ENCODE results near the gene HMGB4.

The HMGB4 gene, protein sequence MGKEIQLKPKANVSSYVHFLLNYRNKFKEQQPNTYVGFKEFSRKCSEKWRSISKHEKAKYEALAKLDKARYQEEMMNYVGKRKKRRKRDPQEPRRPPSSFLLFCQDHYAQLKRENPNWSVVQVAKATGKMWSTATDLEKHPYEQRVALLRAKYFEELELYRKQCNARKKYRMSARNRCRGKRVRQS

DNA sequence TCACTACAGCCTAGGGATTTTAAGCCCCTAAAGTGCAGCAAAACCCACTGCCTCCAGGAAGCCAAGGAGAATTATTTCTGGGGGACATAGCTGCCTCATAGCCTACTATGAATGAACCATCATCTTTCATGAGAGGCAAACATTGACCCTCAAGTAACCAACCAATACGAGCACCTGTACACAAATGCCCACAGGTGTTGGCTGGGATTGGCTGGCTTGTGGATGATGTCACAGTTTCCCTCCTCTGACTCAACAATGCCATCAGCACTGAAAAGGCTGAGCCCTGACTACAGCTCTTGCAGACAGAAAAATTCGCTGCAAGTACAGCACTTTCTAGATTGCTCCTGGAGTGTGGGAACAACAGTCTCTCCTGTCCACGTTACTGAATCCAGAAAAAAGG lies at the start of gene HMGB4:
Gene HMGB4, plus strand, starts transcription at position 301 of the 400 bp plus-strand sequence. CDS start 113 bp downstream, outside the sequence.
- DNase-seq, result no peak

DNA sequence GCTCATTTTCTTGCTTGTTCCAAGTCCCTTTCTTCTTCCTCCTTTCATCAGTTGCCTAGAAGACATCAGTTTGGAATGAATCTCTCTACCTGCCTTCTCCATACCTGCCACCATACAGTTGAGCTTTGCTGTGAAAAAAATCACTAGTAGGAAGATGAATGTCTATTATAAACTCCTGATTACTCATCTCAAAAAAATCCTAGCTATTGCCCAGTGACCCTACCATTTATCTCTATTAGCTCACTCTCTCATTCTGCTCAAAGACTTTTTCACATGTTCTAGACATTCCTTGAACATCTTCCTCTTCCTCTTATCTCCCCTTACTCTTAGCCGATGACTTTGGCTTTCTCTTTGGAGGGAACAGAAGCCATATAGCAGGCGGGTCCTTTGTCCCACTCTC lies 49.7 kb upstream of the HMGB4 start:
- no peak for DNase-seq

DNA sequence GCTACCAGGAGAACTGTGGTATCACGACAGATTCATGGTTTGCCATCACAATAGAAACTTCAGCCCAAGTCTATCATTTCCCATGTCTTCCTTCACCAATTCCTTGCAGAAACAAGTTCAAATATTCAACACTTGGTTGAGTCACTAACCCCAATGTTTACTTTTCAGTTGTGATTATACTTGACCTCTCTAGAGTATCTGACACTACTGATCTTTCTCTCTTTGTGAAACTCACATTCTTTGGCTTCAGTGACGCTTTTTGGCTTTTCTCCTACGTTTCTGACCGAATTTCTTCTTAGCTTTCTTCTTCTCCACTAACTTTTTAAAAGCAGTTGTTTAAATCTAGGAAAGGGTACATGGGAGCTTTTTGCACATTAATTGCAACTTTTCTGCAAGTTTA lies 48.8 kb upstream of the HMGB4 start:
- no peak for DNase-seq

DNA sequence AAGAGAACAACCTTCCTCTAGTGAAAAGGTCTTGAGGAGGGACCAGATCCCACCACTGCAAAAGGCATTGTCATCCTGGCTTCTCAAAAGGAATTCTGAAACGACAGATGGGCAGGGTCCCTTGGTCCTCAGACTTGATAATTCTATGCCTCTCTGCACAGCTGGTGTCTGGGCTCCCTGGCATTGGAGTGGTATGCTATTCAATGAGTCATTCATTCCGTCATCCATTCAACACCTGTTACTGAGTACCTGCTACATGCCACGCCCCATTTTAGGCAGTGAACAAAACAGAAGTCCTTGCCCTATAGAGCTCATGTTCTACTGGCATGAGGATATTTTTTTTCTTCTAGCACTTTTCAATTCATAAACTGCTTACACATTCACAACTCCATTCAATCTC lies 45.8 kb upstream of the HMGB4 start:
- DNase-seq, result no peak

DNA sequence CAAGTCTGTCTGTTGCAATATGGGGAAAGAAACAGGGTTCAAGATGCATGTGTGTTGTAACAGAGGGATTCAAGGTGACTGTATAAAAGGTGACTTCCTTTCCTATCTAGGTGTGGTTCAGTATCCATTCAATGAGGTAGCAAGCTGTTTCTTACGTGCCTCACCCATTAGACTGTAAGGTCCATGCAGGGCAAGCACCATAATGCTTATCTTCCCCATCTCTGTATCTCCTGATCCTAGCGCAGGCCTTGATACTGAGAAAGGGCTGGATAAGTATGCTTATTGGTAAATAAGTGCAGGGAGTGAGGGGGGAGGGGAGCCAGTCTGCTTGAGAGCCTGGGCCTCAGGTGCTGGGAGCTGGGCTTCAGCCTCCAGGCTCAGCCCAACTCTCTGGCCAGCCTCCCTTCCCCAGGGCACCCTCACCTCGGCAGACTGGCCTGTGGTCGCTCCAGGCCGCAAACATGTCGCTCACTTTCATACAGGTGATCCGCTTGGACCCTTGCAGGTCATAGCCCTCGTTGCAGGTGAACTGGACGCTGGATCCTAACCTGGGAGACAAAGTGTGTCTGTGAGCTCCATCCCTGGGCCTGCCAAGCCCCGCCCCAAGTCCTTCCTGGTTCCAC lies 44.5 kb upstream of the HMGB4 start:
- no peak for DNase-seq

DNA sequence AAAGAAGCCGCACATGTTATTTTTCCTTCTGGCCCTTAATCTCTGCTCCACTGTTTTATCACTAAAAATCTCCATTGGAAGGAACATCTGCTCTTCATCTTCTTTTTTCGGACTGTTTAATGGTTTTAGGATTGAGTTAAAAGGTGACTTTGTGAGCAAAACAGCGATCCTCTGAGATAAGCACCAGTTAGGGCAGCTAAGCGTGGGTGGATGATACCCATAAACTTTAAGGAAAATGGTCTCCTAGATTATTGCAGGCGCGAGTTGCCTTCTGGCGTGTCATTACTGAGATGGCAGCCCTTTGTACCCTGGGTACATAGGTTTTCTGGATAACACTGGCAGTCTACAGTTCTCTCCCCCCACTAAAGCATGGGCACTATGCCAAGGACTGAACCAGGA lies 44.0 kb upstream of the HMGB4 start:
- no peak for DNase-seq

DNA sequence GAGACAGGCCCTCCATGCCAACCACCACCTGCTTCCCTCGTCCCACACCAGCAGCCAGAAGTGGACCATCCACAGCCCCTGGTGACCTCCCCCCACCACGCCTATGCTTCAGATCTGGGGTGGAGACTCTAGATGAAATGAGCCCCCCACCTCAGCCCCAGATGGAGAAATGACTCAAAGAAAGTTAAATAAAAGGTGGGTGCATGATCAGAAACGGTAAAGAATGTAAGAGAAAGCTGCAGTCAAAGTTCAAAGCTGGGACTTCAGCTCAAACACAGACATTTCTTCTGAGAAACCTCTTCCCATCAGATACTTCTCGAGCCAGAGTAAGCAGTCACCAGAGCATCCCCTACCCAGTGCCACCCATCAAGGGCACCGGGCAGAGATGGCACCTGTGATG lies 43.1 kb upstream of the HMGB4 start:
- no peak for DNase-seq

DNA sequence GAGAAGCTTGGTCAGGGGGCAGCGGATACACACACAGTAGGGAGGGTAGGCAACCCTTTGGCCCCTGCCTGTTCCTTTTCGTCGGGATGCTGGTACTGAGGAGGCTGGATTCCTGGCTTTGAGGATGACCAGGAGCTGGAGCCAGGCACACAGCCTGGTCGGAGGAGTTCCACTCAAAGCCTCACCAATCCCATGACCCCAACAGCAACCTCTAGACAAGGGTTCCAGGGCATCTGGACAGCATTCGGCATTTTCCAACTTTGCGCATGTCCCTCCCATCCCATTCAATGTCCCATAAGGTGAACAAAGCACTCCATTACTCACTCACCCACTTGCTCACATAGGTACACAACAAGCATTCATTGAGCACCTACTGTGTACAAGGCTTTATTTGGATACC lies 42.6 kb upstream of the HMGB4 start:
- DNase-seq, result no peak

DNA sequence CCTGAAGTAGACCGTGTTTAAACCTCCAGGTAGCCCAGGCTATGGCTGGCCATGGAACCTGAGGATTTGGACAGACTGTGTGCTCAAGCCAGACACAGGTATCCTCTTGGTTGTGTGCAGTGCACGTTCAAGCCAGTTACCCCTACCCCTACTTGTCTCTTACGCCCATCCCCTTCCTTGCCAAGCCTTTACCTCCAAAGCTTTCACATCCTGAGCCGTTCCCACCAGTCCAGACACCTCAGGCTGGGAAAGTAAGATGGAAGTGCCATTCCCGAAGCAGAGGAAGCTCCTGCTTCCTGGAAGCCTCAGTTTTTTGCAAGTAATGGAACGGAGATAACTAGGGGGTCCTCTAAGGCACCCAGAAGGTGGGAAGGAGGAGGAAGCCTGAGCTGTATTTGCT lies 41.5 kb upstream of the HMGB4 start:
- no peak for DNase-seq

DNA sequence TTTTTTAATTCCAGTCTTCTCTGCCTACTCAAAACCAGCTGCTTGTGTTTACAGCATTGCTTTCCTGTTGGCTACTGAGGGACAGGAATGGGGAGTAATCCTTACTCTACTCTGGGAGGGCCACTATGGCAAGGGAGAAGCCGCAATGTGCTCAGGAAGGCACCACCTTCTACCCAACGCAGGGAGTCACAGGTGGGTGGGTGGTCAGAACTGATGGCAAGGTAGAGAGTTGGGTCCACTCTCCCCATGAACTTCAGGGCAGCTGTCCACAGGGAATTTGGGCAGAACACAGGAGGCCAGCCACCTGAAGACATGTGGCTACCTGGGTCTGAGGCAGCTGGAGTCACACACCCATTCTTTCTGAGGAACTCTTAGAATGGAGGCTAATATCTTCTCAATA lies 40.5 kb upstream of the HMGB4 start:
- no peak for DNase-seq

DNA sequence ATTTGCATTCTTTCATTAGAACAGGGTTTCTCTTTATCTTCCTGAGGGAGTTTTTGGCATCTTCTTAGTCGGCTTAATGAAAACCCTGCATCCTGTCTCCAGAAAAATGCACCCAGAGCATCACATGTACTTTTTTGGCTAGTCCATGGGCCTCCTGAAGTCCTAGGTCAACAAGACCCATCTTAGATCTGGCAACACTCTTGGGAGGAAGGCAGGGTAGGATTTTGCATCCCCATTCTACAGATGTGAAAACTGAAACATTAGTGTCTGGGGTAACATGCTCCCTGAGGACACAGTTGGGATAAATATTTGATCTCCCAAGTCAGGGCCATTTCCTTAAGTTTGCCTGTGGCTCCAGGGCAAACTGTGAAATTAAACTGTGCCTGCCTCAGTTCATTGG lies 40.0 kb upstream of the HMGB4 start:
- DNase-seq, result no peak

DNA sequence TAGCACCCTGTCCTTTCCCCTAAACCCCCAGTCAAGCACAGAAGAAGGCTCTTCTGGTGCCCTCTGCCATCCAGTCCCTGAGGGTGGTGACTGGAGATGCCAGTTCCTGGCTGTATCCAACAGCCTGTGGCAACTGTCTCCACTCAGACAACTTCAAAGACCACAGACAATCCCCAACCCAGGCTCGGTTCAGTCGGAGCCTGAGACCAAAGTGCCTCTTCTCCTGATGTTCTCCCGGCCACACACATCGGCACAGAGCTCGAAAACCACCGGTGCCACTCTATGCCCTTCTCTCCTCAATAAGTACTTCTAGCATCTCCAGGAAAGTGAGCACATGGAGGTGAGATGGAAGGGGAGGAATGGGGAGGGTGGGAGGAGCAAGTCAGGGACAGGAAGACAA lies 39.6 kb upstream of the HMGB4 start:
- no peak for DNase-seq

DNA sequence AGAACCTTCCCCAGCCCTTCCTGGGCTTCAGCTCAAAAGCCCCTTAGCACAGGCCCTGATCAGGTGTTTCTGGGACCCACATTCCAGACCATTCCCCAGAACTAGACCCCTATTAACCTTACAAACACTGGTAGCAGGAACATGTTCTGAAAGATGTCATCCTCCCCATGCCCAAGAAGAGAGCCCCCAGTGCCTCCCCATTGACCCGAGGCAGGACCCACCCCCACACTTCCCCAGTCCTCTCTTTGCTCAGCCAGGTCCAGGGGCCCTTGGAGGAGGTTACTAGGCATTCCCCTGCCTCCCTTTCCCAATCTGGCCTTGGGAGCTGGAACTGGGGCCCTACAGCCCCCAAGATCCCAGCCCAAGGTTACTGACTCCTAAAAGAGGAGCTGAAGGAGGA lies 38.9 kb upstream of the HMGB4 start:
- DNase-seq, result no peak

DNA sequence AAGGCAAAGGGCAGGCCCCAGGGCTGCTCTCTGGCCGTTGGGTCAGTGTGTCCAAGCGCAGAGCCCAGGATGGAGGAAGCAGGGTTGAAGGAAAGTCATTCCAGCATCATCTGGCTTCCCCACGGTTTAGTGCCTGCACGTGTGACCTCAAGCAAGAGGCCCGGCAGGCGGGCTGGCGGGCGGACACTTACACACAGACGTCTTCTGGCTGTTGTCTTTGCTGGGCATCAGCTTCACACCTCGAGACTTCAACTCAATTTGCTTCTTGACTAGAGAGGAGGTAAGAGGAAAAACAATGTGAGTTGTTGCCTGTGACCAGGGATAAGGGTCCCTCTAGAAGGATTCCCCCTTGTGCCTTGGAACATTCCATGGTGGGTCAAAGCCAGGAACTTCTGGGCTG lies 38.4 kb upstream of the HMGB4 start:
- DNase-seq, result no peak

DNA sequence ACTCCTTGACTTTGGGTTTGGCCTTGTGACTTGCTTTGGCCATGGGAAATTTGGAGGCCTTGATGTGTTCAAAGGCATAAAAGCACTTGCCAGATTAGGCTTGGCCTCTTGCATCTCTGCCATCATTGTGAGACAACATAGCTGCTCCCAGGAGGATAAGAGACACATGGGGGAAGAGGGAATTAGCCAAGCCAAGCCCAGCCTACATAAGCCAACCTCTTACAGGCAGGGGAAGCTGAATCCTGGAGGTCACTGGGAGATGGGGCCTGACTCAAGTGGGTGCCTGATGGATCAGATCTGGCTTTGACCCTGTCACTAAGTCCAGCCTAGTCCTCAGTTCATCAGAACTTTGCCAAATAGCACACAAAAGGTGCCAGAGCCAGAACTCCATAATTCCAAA lies 37.6 kb upstream of the HMGB4 start:
- DNase-seq, result no peak

DNA sequence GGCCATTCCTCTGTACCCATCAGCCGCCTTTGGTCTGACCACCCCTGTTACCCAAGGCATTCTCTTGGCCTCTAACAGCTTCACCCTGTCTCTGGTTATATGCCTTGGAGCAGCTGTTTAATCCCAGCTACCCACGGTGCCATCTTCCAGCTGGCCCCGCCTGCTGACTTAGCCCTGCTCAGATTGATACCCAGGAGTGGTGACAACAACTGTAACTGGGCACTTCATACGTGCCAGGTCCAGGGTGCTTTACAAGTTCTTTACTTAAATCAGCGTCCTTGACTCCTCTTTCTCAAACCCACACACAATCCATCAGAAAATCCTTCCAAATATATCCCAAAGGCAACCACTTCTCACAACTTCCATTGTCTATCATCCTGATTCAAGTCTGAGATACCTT lies 37.2 kb upstream of the HMGB4 start:
- no peak for DNase-seq

DNA sequence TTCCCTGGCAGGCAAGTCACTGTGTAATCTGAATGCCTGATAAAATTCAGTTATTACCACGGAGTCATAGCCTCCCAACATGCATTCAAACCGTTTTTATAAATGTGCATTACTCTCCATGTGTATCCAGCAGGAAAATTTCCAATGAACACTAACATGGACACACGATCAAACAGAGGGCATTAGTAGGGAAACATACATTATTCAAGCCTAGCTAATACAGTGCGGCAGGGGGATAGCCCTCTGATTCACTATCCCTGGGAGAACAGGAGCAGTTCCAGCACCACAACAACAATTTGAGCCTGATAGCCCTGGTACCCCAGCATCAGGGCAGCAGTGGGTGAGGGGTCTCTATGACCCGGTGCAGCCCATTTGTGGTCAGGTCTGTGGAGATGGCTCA lies 35.8 kb upstream of the HMGB4 start:
- DNase-seq, result no peak

DNA sequence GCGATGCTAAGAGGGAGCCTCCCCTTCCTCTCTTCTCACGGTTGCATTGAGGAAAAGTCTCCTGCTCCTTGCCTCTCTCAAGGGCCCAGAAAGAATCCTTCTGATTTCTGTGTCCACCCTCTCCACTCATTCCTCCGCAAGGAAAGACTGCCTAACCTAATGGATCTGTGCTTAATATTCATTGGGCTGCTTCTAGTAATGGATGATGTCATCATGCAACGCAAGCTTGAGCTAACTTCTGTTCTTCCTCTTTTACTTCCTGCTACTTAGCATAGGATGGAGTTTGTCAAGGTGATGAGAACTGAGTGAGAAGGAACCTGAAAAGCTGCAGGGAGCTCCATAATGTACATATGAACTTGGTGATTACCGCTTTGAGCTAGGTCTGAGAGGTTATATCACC lies 35.2 kb upstream of the HMGB4 start:
- no peak for DNase-seq

DNA sequence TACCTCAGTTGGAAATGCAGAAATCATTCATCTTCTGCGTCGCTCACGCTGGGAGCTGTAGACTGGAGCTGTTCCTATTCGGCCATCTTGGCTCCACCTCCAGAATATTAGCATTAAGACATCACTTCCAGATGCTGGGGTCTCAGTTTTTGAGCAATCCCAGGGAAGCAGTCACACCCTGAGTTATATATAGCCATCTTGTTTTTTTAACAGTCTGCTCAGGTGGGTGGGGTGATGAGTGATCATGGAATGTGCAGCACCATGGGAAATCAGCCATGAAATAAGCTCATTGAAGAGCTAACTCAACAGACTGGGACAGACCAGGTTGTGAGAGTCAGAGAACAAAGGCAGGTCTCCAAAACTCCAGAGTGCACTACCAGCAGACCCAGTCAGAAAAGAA lies 27.0 kb upstream of the HMGB4 start:
- DNase-seq, result no peak

DNA sequence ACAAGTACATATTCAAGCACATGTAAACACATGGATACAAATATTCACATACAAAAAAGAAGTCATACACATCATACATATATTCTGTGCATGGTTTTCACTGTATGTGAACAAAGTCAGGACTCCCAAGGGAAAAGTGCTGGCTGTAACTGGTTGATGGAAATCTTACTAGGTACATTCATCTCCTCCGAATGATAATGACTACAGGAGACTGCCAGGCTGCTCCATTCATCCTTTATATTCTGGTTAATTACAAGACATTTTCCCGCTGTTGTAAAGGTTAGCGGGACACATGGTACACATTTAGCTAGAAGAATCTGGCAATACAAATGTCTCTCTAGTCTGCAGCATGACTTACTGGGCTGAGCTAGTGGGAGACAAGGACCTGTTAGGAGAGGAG lies 26.2 kb upstream of the HMGB4 start:
- no peak for DNase-seq

DNA sequence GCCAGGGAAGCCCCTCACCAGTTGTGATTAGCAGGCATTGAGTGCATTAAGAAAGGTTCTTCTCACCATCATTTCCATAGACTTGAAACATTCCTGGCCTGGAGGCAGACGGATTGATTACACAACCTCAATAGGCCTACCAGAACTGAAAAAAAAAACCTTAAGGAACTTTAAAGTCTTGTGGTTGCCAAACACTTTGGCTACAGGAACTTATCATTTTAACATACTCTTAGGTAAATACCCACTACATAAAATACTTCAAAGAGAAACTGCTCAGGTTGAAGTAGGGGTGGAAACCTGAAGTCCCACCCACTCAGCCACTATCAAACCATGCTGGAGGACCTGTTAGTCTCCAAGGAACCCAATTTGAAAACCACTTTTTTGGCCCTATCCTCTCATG lies 22.4 kb upstream of the HMGB4 start:
- DNase-seq, result no peak

DNA sequence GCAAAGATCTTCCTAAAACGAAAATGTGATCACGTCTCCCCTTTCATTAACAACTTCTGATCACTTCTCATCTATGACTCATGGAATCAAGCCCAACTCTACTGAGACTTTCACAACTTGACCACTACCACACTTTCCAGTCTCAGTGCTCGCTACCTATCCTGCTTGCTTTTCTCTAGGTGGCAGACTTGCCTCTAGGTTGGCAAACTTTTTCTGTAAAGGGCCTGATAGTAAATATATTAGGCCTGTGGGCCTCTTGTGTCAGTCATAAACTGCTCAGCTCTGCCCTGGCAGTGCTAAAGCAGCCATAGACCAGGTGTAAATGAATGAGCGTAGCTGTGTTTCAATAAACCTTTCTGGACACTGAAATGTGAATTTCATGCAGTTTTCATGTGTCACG lies 21.5 kb upstream of the HMGB4 start:
- no peak for DNase-seq

DNA sequence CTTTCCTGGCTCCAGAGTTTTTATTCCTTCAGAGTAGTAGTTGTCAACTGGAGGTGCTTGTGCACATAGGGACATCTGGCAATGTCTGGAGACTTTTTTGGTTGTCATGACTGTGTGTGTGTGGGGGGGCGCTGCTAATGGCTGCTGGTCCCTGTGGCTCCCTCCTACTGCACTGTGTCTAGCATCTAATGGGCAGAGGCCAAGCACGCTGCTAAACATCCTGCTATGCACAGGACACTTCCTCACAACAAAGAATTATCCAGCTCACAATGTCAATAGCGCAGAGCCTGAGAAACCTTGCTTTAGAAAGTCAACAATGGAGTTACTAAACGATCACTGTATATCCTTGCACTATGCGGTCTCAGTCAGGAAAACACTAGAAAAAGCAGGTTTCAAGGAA lies 19.7 kb upstream of the HMGB4 start:
- DNase-seq, result no peak

DNA sequence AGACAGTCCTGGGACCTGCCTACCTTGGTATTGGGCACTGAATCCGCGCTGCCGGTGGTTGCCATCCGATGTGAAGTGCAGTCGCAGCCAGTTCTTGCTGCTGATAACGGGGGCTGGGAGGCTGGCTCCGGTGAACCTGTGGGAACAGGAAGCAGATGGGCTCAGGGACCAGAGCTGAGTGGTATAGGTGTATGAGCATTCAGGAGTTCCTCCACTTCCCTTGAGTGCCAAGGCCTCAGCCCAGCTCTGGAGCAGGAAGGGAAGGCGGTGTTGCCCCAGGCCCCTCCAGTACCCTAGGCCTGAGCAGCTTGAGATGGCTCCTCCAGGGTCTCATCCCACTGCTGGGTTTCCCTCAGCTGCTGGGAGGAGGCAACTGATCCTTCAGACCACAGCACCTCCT lies 17.0 kb upstream of the HMGB4 start:
- DNase-seq, result no peak

DNA sequence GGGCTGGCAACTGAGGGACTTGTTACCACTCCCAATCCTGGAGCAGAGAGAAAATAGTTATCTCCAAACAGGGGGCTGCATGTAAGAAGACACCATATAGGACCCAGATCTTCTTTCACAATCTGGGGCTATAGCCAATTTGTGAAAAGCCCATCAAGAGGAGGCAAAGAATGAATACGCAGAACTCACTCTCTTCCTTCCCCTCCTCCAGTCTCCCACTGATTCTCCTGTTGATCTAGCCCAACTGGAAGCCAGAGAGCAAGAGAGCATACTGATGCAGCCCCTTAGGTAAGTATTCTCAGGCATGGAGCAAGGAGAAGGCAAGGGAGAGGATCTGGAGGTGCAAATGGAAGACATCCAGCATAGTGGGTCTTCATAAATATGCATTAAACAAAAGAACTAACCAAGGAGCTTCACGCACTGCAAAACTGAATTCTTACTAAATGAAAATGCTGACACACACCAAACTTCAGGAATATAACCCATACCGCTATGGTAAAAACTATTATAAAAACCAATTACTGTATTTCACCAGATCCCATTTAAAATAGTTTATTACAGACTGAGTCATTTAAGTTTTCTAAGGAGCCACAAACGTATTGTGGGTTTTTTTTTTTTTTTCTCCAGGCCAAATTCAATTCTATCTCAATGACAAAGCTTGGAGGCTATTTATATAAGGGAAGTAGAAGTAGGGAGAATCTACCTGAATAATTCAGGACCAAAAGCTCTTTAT lies 15.5 kb upstream of the HMGB4 start:
- DNase-seq, result no peak

Measured in CD4-positive, alpha-beta T cell treated with Interleukin-1 beta for 1 hour (primary cell).